ENCODE results near the gene SLC26A2. TPM values are rescaled to one million over a fixed set of nuclear protein-coding genes. Genes with fewer than 3 reads are reported as not detected.

SLC26A2 gene
- total and polyA plus RNA-seq, 10 of the 15 experiments (the other 5 are each of a cell fraction or from before 2014, with no cell fraction given), result 1.7 to 6.4 (median 4.2) TPM

GRCh38 chr5:149990518-149991376 lies 30.2 kb downstream of the SLC26A2 start (continued):
- TF ChIP-seq, protein P1, sequence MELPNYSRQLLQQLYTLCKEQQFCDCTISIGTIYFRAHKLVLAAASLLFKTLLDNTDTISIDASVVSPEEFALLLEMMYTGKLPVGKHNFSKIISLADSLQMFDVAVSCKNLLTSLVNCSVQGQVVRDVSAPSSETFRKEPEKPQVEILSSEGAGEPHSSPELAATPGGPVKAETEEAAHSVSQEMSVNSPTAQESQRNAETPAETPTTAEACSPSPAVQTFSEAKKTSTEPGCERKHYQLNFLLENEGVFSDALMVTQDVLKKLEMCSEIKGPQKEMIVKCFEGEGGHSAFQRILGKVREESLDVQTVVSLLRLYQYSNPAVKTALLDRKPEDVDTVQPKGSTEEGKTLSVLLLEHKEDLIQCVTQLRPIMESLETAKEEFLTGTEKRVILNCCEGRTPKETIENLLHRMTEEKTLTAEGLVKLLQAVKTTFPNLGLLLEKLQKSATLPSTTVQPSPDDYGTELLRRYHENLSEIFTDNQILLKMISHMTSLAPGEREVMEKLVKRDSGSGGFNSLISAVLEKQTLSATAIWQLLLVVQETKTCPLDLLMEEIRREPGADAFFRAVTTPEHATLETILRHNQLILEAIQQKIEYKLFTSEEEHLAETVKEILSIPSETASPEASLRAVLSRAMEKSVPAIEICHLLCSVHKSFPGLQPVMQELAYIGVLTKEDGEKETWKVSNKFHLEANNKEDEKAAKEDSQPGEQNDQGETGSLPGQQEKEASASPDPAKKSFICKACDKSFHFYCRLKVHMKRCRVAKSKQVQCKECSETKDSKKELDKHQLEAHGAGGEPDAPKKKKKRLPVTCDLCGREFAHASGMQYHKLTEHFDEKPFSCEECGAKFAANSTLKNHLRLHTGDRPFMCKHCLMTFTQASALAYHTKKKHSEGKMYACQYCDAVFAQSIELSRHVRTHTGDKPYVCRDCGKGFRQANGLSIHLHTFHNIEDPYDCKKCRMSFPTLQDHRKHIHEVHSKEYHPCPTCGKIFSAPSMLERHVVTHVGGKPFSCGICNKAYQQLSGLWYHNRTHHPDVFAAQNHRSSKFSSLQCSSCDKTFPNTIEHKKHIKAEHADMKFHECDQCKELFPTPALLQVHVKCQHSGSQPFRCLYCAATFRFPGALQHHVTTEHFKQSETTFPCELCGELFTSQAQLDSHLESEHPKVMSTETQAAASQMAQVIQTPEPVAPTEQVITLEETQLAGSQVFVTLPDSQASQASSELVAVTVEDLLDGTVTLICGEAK (IDR thresholded peaks at IDR 0.05; ENCODE audit: borderline replicate concordance), result no peak
- TF ChIP-seq NFXL1 (IDR thresholded peaks at IDR 0.05; ENCODE audit: borderline replicate concordance) (no peak), RUNX3 (IDR thresholded peaks at IDR 0.05; ENCODE audit: low read length) (no peak), CTCF (IDR thresholded peaks at IDR 0.05 in 2 of 3, conservative IDR thresholded peaks at IDR 0.05 in 1 of 3; ENCODE audit: control insufficient read depth in 2 of 3, extremely low read depth in 1 of 3, insufficient read depth in 1 of 3, low read depth in 3 of 3, low read length in 3 of 3) (peak; percentile 86 to 96 (median 92); a peak in 5 of 6 replicates), SMARCA5 (IDR thresholded peaks at IDR 0.05) (no peak), NR2C1 (IDR thresholded peaks at IDR 0.05) (no peak), ZBTB4 (CRISPR knock-in tag; IDR thresholded peaks at IDR 0.05) (no peak)
- TF ChIP-seq, protein P2, sequence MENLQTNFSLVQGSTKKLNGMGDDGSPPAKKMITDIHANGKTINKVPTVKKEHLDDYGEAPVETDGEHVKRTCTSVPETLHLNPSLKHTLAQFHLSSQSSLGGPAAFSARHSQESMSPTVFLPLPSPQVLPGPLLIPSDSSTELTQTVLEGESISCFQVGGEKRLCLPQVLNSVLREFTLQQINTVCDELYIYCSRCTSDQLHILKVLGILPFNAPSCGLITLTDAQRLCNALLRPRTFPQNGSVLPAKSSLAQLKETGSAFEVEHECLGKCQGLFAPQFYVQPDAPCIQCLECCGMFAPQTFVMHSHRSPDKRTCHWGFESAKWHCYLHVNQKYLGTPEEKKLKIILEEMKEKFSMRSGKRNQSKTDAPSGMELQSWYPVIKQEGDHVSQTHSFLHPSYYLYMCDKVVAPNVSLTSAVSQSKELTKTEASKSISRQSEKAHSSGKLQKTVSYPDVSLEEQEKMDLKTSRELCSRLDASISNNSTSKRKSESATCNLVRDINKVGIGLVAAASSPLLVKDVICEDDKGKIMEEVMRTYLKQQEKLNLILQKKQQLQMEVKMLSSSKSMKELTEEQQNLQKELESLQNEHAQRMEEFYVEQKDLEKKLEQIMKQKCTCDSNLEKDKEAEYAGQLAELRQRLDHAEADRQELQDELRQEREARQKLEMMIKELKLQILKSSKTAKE (IDR thresholded peaks at IDR 0.05; ENCODE audit: low read depth, poor library complexity, severe bottlenecking), result no peak
